Transverse colon (tissue), 4 donors: ENCODE results near the gene AGPAT1. TPM values are rescaled to one million over a fixed set of nuclear protein-coding genes. Genes with fewer than 3 reads are reported as not detected.

ENCODE experiments used
- DNase-seq: peaks from one replicate; pipeline ENCODE4 v3.0.0-alpha.2; 2019
- H3K27ac ChIP-seq, 4 donors: fragments of 200-600 bp; sonication (generic); 2 replicates each; pipeline ENCODE4 v1.5.1; 2016 to 2018; ENCODE audit warnings: inconsistent platforms in 4 of 4
- H3K27me3 ChIP-seq: fragments of 200-600 bp; sonication (generic); 2 replicates; pipeline ENCODE4 v1.5.1; 2017; ENCODE audit warnings: inconsistent platforms
- H3K36me3 ChIP-seq, 4 donors: fragments of 200-600 bp; sonication (generic); 2 replicates each; pipeline ENCODE4 v1.5.1; 2017 to 2019; ENCODE audit warnings: inconsistent platforms in 4 of 4
- H3K4me1 ChIP-seq, 4 donors: fragments of 200-600 bp; sonication (generic); 2 replicates each; pipeline ENCODE4 v1.5.1; 2017 to 2020; ENCODE audit warnings: inconsistent platforms in 4 of 4
- H3K4me3 ChIP-seq, 4 donors: fragments of 200-600 bp; sonication (generic); 1 replicate in 1 of 4; 2 replicates in 3 of 4; pipeline versions ENCODE4 v1.5.1 to v1.6.1; 2017 to 2019; ENCODE audit warnings: inconsistent platforms in 4 of 4
- H3K9me3 ChIP-seq, 2 donors: fragments of 200-600 bp; sonication (generic); 2 replicates each; pipeline ENCODE4 v1.5.1; 2017 to 2019; ENCODE audit warnings: inconsistent platforms in 2 of 2
- CTCF ChIP-seq, 5 experiments: fragments of 200-600 bp in 3 of 5; fragments of 450-650 bp in 2 of 5; sonication (generic) in 3 of 5; IDR thresholded peaks; 1 replicate in 2 of 5; 2 replicates in 3 of 5; pipeline ENCODE4 v1.5.1; 2016 to 2017; ENCODE audit warnings: antibody characterized with exemption in 5 of 5, inconsistent platforms in 3 of 5, mild to moderate bottlenecking in 2 of 5, moderate library complexity in 1 of 5
- EP300 ChIP-seq: sonication (generic); formaldehyde crosslinking; IDR thresholded peaks from one replicate; pipeline ENCODE4 v1.6.1; 2017; ENCODE audit warnings: antibody characterized with exemption, low read depth
- POLR2A ChIP-seq: fragments of 450-650 bp; IDR thresholded peaks from one replicate; pipeline ENCODE4 v1.6.1; 2016; ENCODE audit warnings: antibody characterized with exemption, mild to moderate bottlenecking, moderate library complexity
- POLR2AphosphoS5 ChIP-seq, 3 donors: sonication (generic); formaldehyde crosslinking; IDR thresholded peaks; one replicate each; pipeline ENCODE4 v1.6.1; 2016; ENCODE audit warnings: antibody characterized with exemption in 3 of 3
- WGBS, 2 donors: methylation state at CpG; one replicate each; pipeline ENCODE4 v1.1.5; 2018; ENCODE audit warnings: low coverage in 1 of 2; 5-methylcytosine and 5-hydroxymethylcytosine counted together
- in situ Hi-C, 4 donors: fragments of 200-750 bp; cut with MboI; loops; one replicate each; pipeline versions ENCODE4 v1.15.0 to v1.15.1; 2017; ENCODE audit warnings: low sequenced_read_pairs in 3 of 4, low pct_ligation_motif_present in 1 of 4, low pct_unique_long_range_greater_than_20kb in 1 of 4
- intact Hi-C: fragments of 100-400 bp; cut with DNase I; formaldehyde crosslinking; loops from one replicate; pipeline ENCODE4 v1.15.1; 2023; ENCODE audit warnings: low total_unique reads
- total RNA-seq, 4 donors: library from RNA; depleted of rRNA; stranded (reverse); fragments of >200 nt; gene quantifications; one replicate each; pipeline ENCODE4 v1.1.0, GENCODE V29; 2016

AGPAT1 gene
- total RNA-seq, 4 donors from 2014 or later = 17.9 to 67.2 (median 50.1) TPM

GRCh38 chr6:32182555-32182981, 6.7 kb upstream of the AGPAT1 start:
- Histone ChIP-seq H3K4me3 (no peak overlapping the region), H3K27ac (peak overlapping the region in 2 of 4 donors; percentile 8 to 22), H3K27me3 (no peaks in the 10 kb centered on the region), H3K9me3 (no peaks in the 10 kb centered on the region), H3K36me3 (peaks cover 0 to 12% (median 5%) of the 10 kb centered on the region in 4 donors), H3K4me1 (peaks cover 11 to 49% (median 22%) of the 10 kb centered on the region in 4 donors)
- intact Hi-C loops (no loop called here), in situ Hi-C loops (no loop called here)
- no peak for DNase-seq
- TF ChIP-seq POLR2A = no peak
- TF ChIP-seq POLR2AphosphoS5 (IDR thresholded peaks at IDR 0.05) = no peak
- no peak for TF ChIP-seq EP300
- TF ChIP-seq CTCF (IDR thresholded peaks at IDR 0.05) = no peak
- WGBS, 2 donors = 93% methylated on average over 10 of the region's 10 CpGs; no CpG with 5 or more reads in 1 of the 2 donors

GRCh38 chr6:32181915-32182529, 6.1 kb upstream of the AGPAT1 start:
- no peak for TF ChIP-seq POLR2A
- TF ChIP-seq CTCF (IDR thresholded peaks at IDR 0.05) = no peak
- TF ChIP-seq EP300 = no peak
- no peak for TF ChIP-seq POLR2AphosphoS5 (IDR thresholded peaks at IDR 0.05)
- Histone ChIP-seq H3K4me1 (peaks cover 11 to 47% (median 25%) of the 10 kb centered on the region in 4 donors), H3K27me3 (no peaks in the 10 kb centered on the region), H3K36me3 (peaks cover 0 to 12% (median 5%) of the 10 kb centered on the region in 4 donors), H3K9me3 (no peaks in the 10 kb centered on the region), H3K27ac (peak overlapping the region in 2 of 4 donors; percentile 14 to 22), H3K4me3 (no peak overlapping the region)
- intact Hi-C loops (no loop called here), in situ Hi-C loops (no loop called here)
- WGBS, 2 donors = 80% methylated on average over 10 of the region's 10 CpGs; no CpG with 5 or more reads in 1 of the 2 donors
- no peak for DNase-seq

- intact Hi-C loops (no loop called here), in situ Hi-C loops (no loop called here)
- TF ChIP-seq CTCF (IDR thresholded peaks at IDR 0.05) (no peak), POLR2A (no peak), POLR2AphosphoS5 (IDR thresholded peaks at IDR 0.05) (no peak), EP300 (no peak)
- DNase-seq = no peak
- H3K4me1 ChIP-seq = peaks cover 17 to 47% (median 31%) of the 10 kb centered on the region in 4 donors
- H3K4me3 ChIP-seq = no peak overlapping the region
- H3K36me3 ChIP-seq = peaks cover 0 to 9% (median 3%) of the 10 kb centered on the region in 4 donors
- H3K27me3 ChIP-seq = no peaks in the 10 kb centered on the region
- peak overlapping the region in 1 of 4 donors; percentile 14 for H3K27ac ChIP-seq
- 91% methylated on average over 4 to 15 of the region's 15 CpGs for WGBS, 2 donors
- H3K9me3 ChIP-seq = no peaks in the 10 kb centered on the region
These were observed 5.3 kb upstream of the AGPAT1 start for GRCh38 chr6:32181148-32181702.

GRCh38 chr6:32179766-32180405, 4.0 kb upstream of the AGPAT1 start:
- TF ChIP-seq EP300 (no peak), POLR2AphosphoS5 (IDR thresholded peaks at IDR 0.05) (no peak), CTCF (IDR thresholded peaks at IDR 0.05) (no peak)
- DNase-seq = no peak

More at GRCh38 chr6:32179766-32180405, 4.0 kb upstream of the AGPAT1 start:
- Histone ChIP-seq H3K27ac (peak overlapping the region; percentile 94 to 96 (median 94)), H3K4me3 (peak overlapping the region in 1 of 4 donors; percentile 91), H3K4me1 (peaks cover 23 to 51% (median 34%) of the 10 kb centered on the region in 4 donors), H3K9me3 (no peaks in the 10 kb centered on the region), H3K27me3 (no peaks in the 10 kb centered on the region), H3K36me3 (peaks cover 0 to 9% (median 3%) of the 10 kb centered on the region in 4 donors)
- intact Hi-C loops (no loop called here), in situ Hi-C loops (no loop called here)
- 78 to 86% methylated on average over 5 to 10 of the region's 10 CpGs for whole genome bisulfite sequencing, 2 donors
